ENCODE data around the gene ZNF559. TPM values are rescaled to one million over a fixed set of nuclear protein-coding genes. Genes with fewer than 3 reads are reported as not detected.
A peak's percentile ranks its signal among the peaks of the same experiment; 100 is the strongest.
"Not testable (repeated sequence)": the region's sequence is repeated elsewhere in the genome, so short reads cannot be mapped to it uniquely, and the experiment has no call there.

Gene ZNF559
- total RNA-seq = 10 to 100 TPM; 12.9 to 45.2 (median 20.2) TPM

DNA sequence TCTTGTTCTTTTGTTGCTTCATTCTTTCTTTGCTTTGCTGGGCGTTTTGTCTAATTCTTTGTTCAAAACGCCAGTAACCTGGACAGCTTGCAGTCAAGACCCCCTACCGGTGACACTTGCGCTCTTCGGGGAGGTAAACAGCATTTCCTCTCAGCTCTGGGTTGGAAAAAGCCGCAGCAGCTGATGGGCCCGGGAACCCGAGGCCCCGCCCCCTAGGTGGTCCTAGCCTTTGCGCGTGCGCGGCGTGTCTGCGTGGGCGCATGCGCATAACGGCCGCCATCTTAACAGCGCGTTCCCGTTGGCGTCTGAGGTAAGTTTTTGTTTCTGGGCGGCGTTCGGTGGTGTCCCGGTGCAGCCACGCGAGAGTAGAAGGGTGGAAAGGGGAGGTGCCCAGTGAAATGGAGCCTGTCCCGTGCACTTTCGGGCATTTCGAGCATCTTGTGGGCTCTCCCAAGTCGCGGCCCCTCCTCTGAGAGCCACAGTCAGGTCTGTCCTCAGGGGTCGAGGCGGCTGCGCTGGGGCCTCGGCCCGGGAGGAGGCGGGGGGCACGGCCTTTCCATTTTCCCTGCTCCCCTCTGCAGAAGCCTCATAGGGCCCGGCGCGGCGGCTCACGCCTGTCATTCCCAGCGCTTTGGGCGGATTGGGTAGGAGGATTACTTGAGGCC, at the start of gene ZNF559:
ZNF559 (plus strand) TSS at position 261 of the 665 bp plus-strand sequence. CDS start 14,371 bp downstream, outside the sequence.
- WGBS, 2 donors = 1% methylated on average over 46 to 47 of the region's 48 CpGs
- TF ChIP-seq EP300 (IDR thresholded peaks at IDR 0.05) = peak; percentile 76 to 85
- peak in 1 of 2 donors; percentile 46 for TF ChIP-seq POLR2A (IDR thresholded peaks at IDR 0.05)
- TF ChIP-seq, protein P1, sequence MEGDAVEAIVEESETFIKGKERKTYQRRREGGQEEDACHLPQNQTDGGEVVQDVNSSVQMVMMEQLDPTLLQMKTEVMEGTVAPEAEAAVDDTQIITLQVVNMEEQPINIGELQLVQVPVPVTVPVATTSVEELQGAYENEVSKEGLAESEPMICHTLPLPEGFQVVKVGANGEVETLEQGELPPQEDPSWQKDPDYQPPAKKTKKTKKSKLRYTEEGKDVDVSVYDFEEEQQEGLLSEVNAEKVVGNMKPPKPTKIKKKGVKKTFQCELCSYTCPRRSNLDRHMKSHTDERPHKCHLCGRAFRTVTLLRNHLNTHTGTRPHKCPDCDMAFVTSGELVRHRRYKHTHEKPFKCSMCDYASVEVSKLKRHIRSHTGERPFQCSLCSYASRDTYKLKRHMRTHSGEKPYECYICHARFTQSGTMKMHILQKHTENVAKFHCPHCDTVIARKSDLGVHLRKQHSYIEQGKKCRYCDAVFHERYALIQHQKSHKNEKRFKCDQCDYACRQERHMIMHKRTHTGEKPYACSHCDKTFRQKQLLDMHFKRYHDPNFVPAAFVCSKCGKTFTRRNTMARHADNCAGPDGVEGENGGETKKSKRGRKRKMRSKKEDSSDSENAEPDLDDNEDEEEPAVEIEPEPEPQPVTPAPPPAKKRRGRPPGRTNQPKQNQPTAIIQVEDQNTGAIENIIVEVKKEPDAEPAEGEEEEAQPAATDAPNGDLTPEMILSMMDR (IDR thresholded peaks at IDR 0.05) = peak in 4 of 5 experiments; percentile 7 to 21 (median 20)
- peaks cover 0 to 43% (median 8%) of the 10 kb centered on the region in 3 donors for H3K36me3 ChIP-seq
- H3K27me3 ChIP-seq = no peaks in the 10 kb centered on the region
- H3K27ac ChIP-seq = peak within 1 kb of the TSS; percentile 67 to 94 (median 92)
- peak; percentile 85 to 87 for DNase-seq (ENCODE audit: low spot score in 2 of 2)
- H3K4me3 ChIP-seq = peak within 1 kb of the TSS; percentile 39 to 90 (median 78)
- H3K4me1 ChIP-seq = peaks cover 0 to 17% (median 3%) of the 10 kb centered on the region in 4 donors
- peaks cover 0 to 45% (median 13%) of the 10 kb centered on the region in 4 donors for H3K9me3 ChIP-seq

DNA sequence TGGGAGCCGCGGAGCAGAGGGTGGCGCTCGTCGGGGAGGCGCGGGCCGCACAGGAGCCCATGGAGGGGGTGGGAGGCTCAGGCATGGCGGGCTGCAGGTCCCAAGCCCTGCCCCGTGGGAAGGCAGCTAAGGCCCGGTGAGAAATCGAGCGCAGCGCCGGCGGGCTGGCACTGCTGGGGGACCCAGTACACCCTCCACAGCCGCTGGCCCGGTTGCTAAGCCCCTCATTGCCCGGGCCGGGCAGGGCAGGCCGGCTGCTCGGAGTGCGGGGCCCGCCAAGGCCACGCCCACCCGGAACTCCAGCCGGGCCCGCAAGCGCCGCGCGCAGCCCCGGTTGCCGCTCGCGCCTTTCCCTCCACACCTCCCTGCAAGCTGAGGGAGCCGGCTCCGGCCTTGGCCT, 40.5 kb upstream of the ZNF559 start:
- H3K4me1 ChIP-seq; H3K27ac ChIP-seq; H3K4me3 ChIP-seq; H3K27me3 ChIP-seq; DNase-seq (ENCODE audit: low spot score in 2 of 2): not testable (repeated sequence)
- Histone ChIP-seq H3K9me3 (peaks cover 0 to 97% (median 10%) of the 10 kb centered on the region in 4 donors), H3K36me3 (peaks cover 0 to 16% (median 0%) of the 10 kb centered on the region in 3 donors)
- 25 to 39% methylated on average over 15 to 16 of the region's 38 CpGs for WGBS, 2 donors

DNA sequence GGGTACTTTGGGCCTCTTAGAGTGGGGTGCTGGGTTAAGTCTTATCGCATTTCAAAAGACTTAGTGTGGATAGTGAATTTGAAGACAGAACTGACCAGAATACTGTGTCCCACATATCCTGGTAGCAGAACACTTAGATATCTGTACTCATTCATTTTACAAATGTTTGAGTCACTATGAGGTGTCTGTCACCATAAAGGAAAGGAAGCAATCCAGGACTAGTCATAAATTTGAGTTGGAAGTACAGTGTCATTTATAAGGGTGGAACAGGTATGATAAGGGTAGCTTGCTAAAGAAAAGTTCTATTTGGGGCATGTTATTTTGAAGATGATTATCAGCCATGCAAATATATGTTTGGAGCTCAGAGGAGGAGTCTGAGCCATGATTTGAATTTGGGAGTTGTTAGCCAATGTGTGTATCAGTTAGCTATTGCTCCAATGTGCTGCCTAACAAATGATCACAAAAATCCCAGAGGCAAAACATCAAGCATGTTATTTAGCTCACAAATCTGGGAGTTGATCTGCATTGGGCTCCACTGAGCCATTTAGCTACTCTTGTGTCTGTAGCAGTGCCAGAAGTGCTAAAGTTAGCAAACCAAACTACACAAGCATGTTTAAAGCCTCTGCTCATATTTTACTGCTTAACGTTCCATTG, 34.6 kb upstream of the ZNF559 start:
- DNase-seq (ENCODE audit: low spot score in 2 of 2) = no peak
- Histone ChIP-seq H3K4me1 (no peaks in the 10 kb centered on the region), H3K36me3 (peaks cover 0 to 68% (median 6%) of the 10 kb centered on the region in 3 donors), H3K9me3 (peaks cover 0 to 100% (median 38%) of the 10 kb centered on the region in 4 donors), H3K27ac (no peak overlapping the region), H3K4me3 (no peak overlapping the region), H3K27me3 (no peaks in the 10 kb centered on the region)
- WGBS, 2 donors = 96 to 100% methylated on average over 2 of the region's 2 CpGs
- TF ChIP-seq, protein P1 (IDR thresholded peaks at IDR 0.05) = no peak
- TF ChIP-seq EP300 (IDR thresholded peaks at IDR 0.05) (no peak), POLR2A (IDR thresholded peaks at IDR 0.05) (no peak)

DNA sequence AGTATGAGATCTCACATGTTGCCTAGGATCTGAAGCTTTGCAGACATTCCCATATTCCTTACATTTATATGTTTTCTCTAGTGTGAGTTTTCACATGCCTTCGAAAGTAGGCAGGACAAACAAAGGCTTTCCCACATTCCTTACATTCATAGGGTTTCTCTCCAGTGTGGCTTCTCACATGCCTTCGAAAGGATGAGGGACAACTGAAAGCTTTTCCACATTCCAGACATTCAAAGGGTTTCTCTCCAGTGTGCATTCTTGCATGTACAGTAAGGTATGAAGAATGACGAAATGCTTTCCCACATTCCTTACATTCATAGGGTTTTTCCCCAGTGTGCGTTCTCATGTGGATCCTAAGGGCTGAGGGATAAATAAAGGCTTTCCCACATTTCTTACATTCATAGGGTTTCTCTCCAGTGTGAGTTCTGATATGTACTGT, 28.5 kb upstream of the ZNF559 start:
- Histone ChIP-seq H3K27me3 (no peaks in the 10 kb centered on the region), H3K36me3 (peaks cover 19 to 99% (median 48%) of the 10 kb centered on the region in 3 donors), H3K9me3 (peaks cover 8 to 100% (median 56%) of the 10 kb centered on the region in 4 donors), H3K4me1 (no peaks in the 10 kb centered on the region), H3K27ac (no peak overlapping the region), H3K4me3 (no peak overlapping the region)
- TF ChIP-seq EP300 (IDR thresholded peaks at IDR 0.05) (no peak), POLR2A (IDR thresholded peaks at IDR 0.05) (no peak)
- TF ChIP-seq, protein P1 (IDR thresholded peaks at IDR 0.05) = no peak
- DNase-seq (ENCODE audit: low spot score in 2 of 2) = no peak
- 95 to 98% methylated on average over 4 of the region's 4 CpGs for WGBS, 2 donors

DNA sequence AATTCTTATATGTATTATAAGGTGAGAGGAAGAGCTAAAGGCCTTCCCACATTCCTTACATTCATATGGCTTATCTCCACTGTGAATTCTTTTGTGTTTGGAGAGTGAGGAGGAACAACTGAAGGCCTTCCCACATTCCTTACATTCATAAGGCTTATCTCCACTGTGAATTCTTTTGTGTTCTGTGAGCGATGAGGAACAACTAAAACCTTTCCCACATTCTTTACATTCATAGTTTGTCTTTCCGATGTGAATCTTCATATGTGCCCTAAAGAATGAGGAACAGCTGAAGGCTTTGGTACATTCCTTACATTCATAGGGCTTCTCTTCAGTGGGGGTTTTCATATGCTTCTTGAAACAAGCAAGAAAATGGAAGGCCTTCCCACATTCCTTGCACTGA, 27.6 kb upstream of the ZNF559 start:
- no peaks in the 10 kb centered on the region for H3K27me3 ChIP-seq
- no peak overlapping the region for H3K4me3 ChIP-seq
- WGBS, 2 donors = 95 to 96% methylated on average over 2 of the region's 2 CpGs
- peaks cover 25 to 100% (median 56%) of the 10 kb centered on the region in 3 donors for H3K36me3 ChIP-seq
- no peak for DNase-seq (ENCODE audit: low spot score in 2 of 2)
- H3K9me3 ChIP-seq = peaks cover 8 to 100% (median 56%) of the 10 kb centered on the region in 4 donors
- no peak for TF ChIP-seq POLR2A (IDR thresholded peaks at IDR 0.05)
- no peak for TF ChIP-seq EP300 (IDR thresholded peaks at IDR 0.05)
- TF ChIP-seq, protein P1 (IDR thresholded peaks at IDR 0.05) = no peak
- no peaks in the 10 kb centered on the region for H3K4me1 ChIP-seq
- H3K27ac ChIP-seq = no peak overlapping the region
